ENCODE data around the gene ORM2.

GRCh38 chr9:114282507-114282906, 47.2 kb upstream of the ORM2 start:
- TF ChIP-seq CEBPB (IDR thresholded peaks at IDR 0.05; ENCODE audit: low read depth, low read length), result no peak
- TF ChIP-seq MAX (IDR thresholded peaks at IDR 0.05), result no peak
- TF ChIP-seq CTCF (IDR thresholded peaks at IDR 0.05; ENCODE audit: control extremely low read depth in 1 of 3, insufficient read depth in 1 of 3, low read depth in 1 of 3, low read length in 3 of 3), result no peak
- no peak for TF ChIP-seq EZH2 (IDR thresholded peaks at IDR 0.05; ENCODE audit: low read depth, low read length, severe bottlenecking)
- no peak for TF ChIP-seq SP2 (IDR thresholded peaks at IDR 0.05; ENCODE audit: low read length)
- TF ChIP-seq TCF12 (IDR thresholded peaks at IDR 0.05; ENCODE audit: low read depth, low read length), result no peak
- TF ChIP-seq TAF1 (IDR thresholded peaks at IDR 0.05; ENCODE audit: low read depth, low read length), result no peak
- TF ChIP-seq POLR2A (IDR thresholded peaks at IDR 0.05; ENCODE audit: control extremely low read depth in 1 of 2, low read depth in 2 of 2, low read length in 2 of 2), result no peak
